ENCODE measurements around the gene PTGES3L.

Gene PTGES3L

DNA sequence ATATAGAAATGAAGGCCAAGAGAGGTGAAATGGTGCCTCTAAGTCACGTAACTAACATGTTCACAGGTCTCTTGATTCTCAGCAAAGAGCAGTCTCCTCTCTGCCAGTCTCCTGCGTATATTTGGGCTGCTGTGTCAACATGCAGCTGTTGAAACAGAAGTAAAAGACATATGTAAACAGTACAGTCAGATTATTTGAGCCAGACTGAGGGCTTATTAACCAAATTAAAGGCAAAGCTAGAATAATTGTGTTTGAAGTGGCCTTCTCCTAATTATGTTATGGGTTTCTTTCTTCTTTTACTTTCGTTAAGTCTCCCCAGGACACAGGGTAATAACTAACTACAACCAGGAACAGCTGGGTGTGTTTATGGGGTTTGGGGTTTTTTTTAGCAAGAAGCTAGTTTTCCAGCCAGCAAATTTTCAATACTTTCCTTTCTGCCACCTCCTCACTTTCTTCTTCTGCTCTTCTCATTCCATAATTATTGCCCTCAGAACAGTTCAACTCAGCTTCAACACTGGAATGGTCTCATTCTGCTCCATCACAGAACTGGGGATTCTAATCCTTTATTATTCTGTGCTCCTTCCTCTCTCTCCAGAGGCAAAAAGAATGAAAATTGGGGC is 60.9 kb downstream of the PTGES3L start:
- no peak for DNase-seq
